Effector memory CD4-positive, alpha-beta T cell (primary cell): Measurements from ENCODE around the gene PXK.

Source experiments
- DNase-seq, 3 donors: peaks; one replicate each; pipeline ENCODE4 v3.0.0-alpha.2; 2020
- H3K27ac ChIP-seq: 2 replicates; pipeline ENCODE4 v1.7.0; 2013; ENCODE audit warnings: mild to moderate bottlenecking, low read length, moderate library complexity; ENCODE audit not compliant: insufficient read depth, poor library complexity, severe bottlenecking
- H3K27me3 ChIP-seq: replicated peaks from 2 replicates; pipeline ENCODE4 v1.7.0; 2013; ENCODE audit warnings: mild to moderate bottlenecking, low read length; ENCODE audit not compliant: insufficient read depth, control insufficient read depth, poor library complexity, severe bottlenecking
- H3K36me3 ChIP-seq: 2 replicates; pipeline ENCODE4 v1.7.0; 2013; ENCODE audit warnings: mild to moderate bottlenecking, low read length, moderate library complexity; ENCODE audit not compliant: control insufficient read depth, insufficient read depth
- H3K4me1 ChIP-seq: 2 replicates; pipeline ENCODE4 v1.7.0; 2013; ENCODE audit warnings: low read length, mild to moderate bottlenecking; ENCODE audit not compliant: control insufficient read depth, insufficient read depth, poor library complexity, severe bottlenecking
- H3K4me3 ChIP-seq: 2 replicates; pipeline ENCODE4 v1.7.0; 2013; ENCODE audit warnings: low read length, low read depth, mild to moderate bottlenecking; ENCODE audit not compliant: insufficient read depth, poor library complexity, severe bottlenecking
- H3K9me3 ChIP-seq: 2 replicates; pipeline ENCODE4 v1.7.0; 2013; ENCODE audit warnings: mild to moderate bottlenecking, low read length, moderate library complexity; ENCODE audit not compliant: control insufficient read depth

The PXK gene

GRCh38 chr3:58357402-58357801 lies 24.7 kb downstream of the PXK start:
- H3K4me1 ChIP-seq = no peaks in the 10 kb centered on the region
- H3K4me3 ChIP-seq = no peak overlapping the region
- no peaks in the 10 kb centered on the region for H3K36me3 ChIP-seq
- no peaks in the 10 kb centered on the region for H3K9me3 ChIP-seq
- H3K27ac ChIP-seq = no peak overlapping the region
- no peak for DNase-seq
- no peaks in the 10 kb centered on the region for H3K27me3 ChIP-seq

- DNase-seq = no peak
- Histone ChIP-seq H3K4me3 (no peak overlapping the region), H3K9me3 (no peaks in the 10 kb centered on the region), H3K27ac (no peak overlapping the region), H3K27me3 (no peaks in the 10 kb centered on the region), H3K36me3 (no peaks in the 10 kb centered on the region), H3K4me1 (no peaks in the 10 kb centered on the region)
Measured at GRCh38 chr3:58358092-58358491, 25.4 kb downstream of the PXK start.

GRCh38 chr3:58358808-58359207 lies 26.1 kb downstream of the PXK start:
- Histone ChIP-seq H3K27ac (no peak overlapping the region), H3K4me1 (no peaks in the 10 kb centered on the region)
- no peak for DNase-seq

GRCh38 chr3:58359621-58360020 lies 26.9 kb downstream of the PXK start:
- no peak for DNase-seq
- Histone ChIP-seq H3K4me1 (no peaks in the 10 kb centered on the region), H3K4me3 (no peak overlapping the region), H3K9me3 (no peaks in the 10 kb centered on the region), H3K36me3 (no peaks in the 10 kb centered on the region), H3K27ac (no peak overlapping the region), H3K27me3 (no peaks in the 10 kb centered on the region)

More at GRCh38 chr3:58358808-58359207, 26.1 kb downstream of the PXK start:
- Histone ChIP-seq H3K9me3 (no peaks in the 10 kb centered on the region), H3K36me3 (no peaks in the 10 kb centered on the region), H3K27me3 (no peaks in the 10 kb centered on the region), H3K4me3 (no peak overlapping the region)

- Histone ChIP-seq H3K36me3 (no peaks in the 10 kb centered on the region), H3K9me3 (no peaks in the 10 kb centered on the region), H3K27me3 (no peaks in the 10 kb centered on the region), H3K27ac (no peak overlapping the region), H3K4me1 (no peaks in the 10 kb centered on the region), H3K4me3 (no peak overlapping the region)
- DNase-seq = no peak
Measured at GRCh38 chr3:58361866-58362265, 29.2 kb downstream of the PXK start.

GRCh38 chr3:58366699-58367098 lies 34.0 kb downstream of the PXK start:
- H3K27me3 ChIP-seq = no peaks in the 10 kb centered on the region
- H3K9me3 ChIP-seq = no peaks in the 10 kb centered on the region
- no peak overlapping the region for H3K27ac ChIP-seq
- H3K36me3 ChIP-seq = no peaks in the 10 kb centered on the region
- no peak for DNase-seq
- H3K4me1 ChIP-seq = no peaks in the 10 kb centered on the region
- H3K4me3 ChIP-seq = no peak overlapping the region

- Histone ChIP-seq H3K27ac (no peak overlapping the region), H3K4me3 (no peak overlapping the region), H3K9me3 (no peaks in the 10 kb centered on the region), H3K27me3 (no peaks in the 10 kb centered on the region), H3K4me1 (no peaks in the 10 kb centered on the region), H3K36me3 (no peaks in the 10 kb centered on the region)
- DNase-seq = no peak
Measured at GRCh38 chr3:58369038-58369437, 36.3 kb downstream of the PXK start.

- H3K36me3 ChIP-seq = no peaks in the 10 kb centered on the region
Measured at GRCh38 chr3:58369876-58370275, 37.2 kb downstream of the PXK start.

GRCh38 chr3:58370407-58370806 lies 37.7 kb downstream of the PXK start:
- Histone ChIP-seq H3K27me3 (no peaks in the 10 kb centered on the region), H3K4me3 (no peak overlapping the region), H3K27ac (no peak overlapping the region), H3K9me3 (no peaks in the 10 kb centered on the region), H3K4me1 (no peaks in the 10 kb centered on the region), H3K36me3 (no peaks in the 10 kb centered on the region)
- no peak for DNase-seq

More at GRCh38 chr3:58369876-58370275, 37.2 kb downstream of the PXK start:
- Histone ChIP-seq H3K4me3 (no peak overlapping the region), H3K27ac (no peak overlapping the region), H3K27me3 (no peaks in the 10 kb centered on the region), H3K9me3 (no peaks in the 10 kb centered on the region), H3K4me1 (no peaks in the 10 kb centered on the region)
- DNase-seq = no peak

- H3K9me3 ChIP-seq = no peaks in the 10 kb centered on the region
- no peak overlapping the region for H3K27ac ChIP-seq
- no peaks in the 10 kb centered on the region for H3K4me1 ChIP-seq
- no peak overlapping the region for H3K4me3 ChIP-seq
- DNase-seq = no peak
- no peaks in the 10 kb centered on the region for H3K36me3 ChIP-seq
- no peaks in the 10 kb centered on the region for H3K27me3 ChIP-seq
Measured at GRCh38 chr3:58371754-58372153, 39.1 kb downstream of the PXK start.

GRCh38 chr3:58375254-58375653 lies 42.6 kb downstream of the PXK start:
- no peak overlapping the region for H3K4me3 ChIP-seq
- no peak overlapping the region for H3K27ac ChIP-seq
- DNase-seq = no peak
- no peaks in the 10 kb centered on the region for H3K27me3 ChIP-seq
- no peaks in the 10 kb centered on the region for H3K4me1 ChIP-seq
- H3K36me3 ChIP-seq = no peaks in the 10 kb centered on the region
- no peaks in the 10 kb centered on the region for H3K9me3 ChIP-seq
